IgD-negative memory B cell (primary cell): ENCODE measurements around the gene CISH. TPM values are rescaled to one million over a fixed set of nuclear protein-coding genes. Genes with fewer than 3 reads are reported as not detected.

ENCODE experiments used
- H3K27ac Mint-ChIP-seq, 3 donors: one replicate each; pipeline ENCODE4 v1.8.0; 2020 to 2022; ENCODE audit warnings: mild to moderate bottlenecking in 3 of 3, mixed read lengths in 3 of 3, moderate library complexity in 1 of 3
- H3K27me3 Mint-ChIP-seq: one replicate; pipeline ENCODE4 v1.8.0; 2021; ENCODE audit warnings: mixed read lengths
- H3K36me3 Mint-ChIP-seq: one replicate; pipeline ENCODE4 v1.8.0; 2020; ENCODE audit warnings: mild to moderate bottlenecking, mixed read lengths
- H3K4me1 Mint-ChIP-seq, 3 donors: one replicate each; pipeline ENCODE4 v1.8.0; 2020 to 2022; ENCODE audit warnings: mixed read lengths in 3 of 3, mild to moderate bottlenecking in 1 of 3
- H3K4me3 Mint-ChIP-seq, 4 donors: one replicate each; pipeline ENCODE4 v1.8.0; 2020 to 2022; ENCODE audit warnings: mild to moderate bottlenecking in 4 of 4, mixed read lengths in 4 of 4, moderate library complexity in 3 of 4
- H3K9me3 Mint-ChIP-seq, 3 donors: one replicate each; pipeline ENCODE4 v1.8.0; 2020 to 2021; ENCODE audit warnings: mixed read lengths in 3 of 3, mild to moderate bottlenecking in 1 of 3
- polyA plus RNA-seq: library from polyadenylated mRNA; unstranded; fragments of 300-500 nt; fragmentation: Illumina TruSeq; gene quantifications from one replicate; pipeline ENCODE4 v1.2.3, GENCODE V29; 2021

The CISH gene
- polyA plus RNA-seq, 1 donor from 2014 or later, result 3.1 TPM

DNA sequence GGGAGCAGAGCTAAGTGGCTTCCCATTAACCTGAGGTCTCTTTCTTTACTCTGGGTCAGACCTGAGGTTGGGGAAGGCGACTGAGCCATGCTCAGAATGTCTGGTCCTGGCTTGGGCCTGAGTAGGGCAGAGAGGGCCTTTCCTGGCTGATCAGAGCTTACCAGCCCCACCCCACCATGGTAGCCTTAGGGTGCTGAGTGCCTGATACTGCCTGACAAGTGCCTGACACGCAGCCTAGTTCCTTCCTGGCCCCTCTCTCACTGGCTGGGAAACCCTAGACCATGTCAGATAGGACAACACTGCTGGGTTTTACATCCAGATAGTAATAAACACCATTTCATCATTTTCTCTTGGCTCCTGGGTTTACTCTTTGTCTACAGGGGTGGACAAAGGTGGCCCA lies 37.4 kb upstream of the CISH start:
- H3K4me3 Mint-ChIP-seq, result no peak overlapping the region
- no peaks in the 10 kb centered on the region for H3K27me3 Mint-ChIP-seq
- no peak overlapping the region for H3K27ac Mint-ChIP-seq
- peaks cover 2% of the 10 kb centered on the region for H3K36me3 Mint-ChIP-seq
- H3K9me3 Mint-ChIP-seq, result no peaks in the 10 kb centered on the region
- H3K4me1 Mint-ChIP-seq, result no peaks in the 10 kb centered on the region

DNA sequence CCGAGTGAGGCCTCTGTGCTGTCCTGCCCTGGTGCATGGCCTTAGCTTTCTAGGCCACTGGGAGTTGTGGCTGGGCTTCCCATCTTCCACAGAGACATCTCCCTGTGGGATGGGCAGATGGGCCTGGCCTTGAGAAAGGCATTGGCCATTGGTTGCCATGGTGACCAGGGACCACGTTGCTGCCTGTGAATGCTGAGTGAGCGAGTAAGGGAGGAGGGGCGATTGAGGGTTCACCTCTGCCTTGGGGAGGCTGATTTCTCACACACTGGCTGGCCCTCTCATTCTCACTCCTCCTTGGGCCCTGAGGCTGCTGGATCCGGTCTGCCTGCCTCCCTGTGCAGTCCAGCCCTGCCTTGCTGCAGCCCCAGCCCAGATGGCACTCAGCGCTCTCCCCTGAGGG lies 36.7 kb upstream of the CISH start:
- Mint-ChIP-seq H3K4me1 (no peaks in the 10 kb centered on the region), H3K27ac (no peak overlapping the region), H3K9me3 (no peaks in the 10 kb centered on the region), H3K4me3 (no peak overlapping the region), H3K36me3 (peaks cover 2% of the 10 kb centered on the region), H3K27me3 (no peaks in the 10 kb centered on the region)

DNA sequence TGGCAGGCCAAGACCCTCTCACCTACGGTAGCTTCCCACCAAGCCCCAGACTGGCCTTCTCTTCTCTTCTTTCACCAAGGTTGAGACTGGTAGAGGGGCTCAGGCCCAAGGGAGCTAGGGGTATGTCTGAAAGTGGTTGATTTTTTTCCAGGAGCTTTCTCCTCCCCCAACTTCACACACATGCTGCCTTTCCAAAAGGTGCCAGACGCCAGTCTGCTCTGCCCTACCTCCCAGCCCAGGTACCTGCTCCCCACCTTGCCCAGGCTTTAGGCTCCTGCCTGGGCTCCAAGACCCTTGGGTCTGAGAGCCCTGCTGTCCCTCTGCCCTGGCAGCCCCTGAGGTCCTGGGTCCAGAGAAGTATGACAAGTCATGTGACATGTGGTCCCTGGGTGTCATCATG lies 33.8 kb upstream of the CISH start:
- Mint-ChIP-seq H3K4me1 (no peaks in the 10 kb centered on the region), H3K27me3 (no peaks in the 10 kb centered on the region), H3K9me3 (no peaks in the 10 kb centered on the region), H3K36me3 (peaks cover 4% of the 10 kb centered on the region), H3K4me3 (no peak overlapping the region), H3K27ac (no peak overlapping the region)

DNA sequence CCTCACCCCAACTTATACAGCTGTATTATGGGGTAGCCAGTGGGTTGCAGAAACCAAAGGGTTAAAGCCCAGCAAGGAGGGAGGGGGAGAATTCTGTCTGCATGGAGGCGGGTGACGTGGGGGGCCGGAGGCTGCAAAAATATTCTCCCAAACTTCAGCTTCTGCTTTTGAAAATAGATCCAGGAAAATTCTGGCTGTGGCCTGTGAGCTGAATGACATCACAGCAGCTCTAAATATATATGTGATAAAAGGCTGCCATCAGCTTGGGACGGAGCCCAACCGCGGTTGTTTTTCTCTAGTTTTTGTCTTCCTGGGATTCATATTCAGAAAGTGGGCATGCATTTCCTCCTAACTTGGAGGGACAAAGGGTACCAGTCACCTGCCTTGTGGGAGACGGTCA lies 33.0 kb upstream of the CISH start:
- no peak overlapping the region for H3K4me3 Mint-ChIP-seq
- H3K27ac Mint-ChIP-seq, result no peak overlapping the region
- H3K36me3 Mint-ChIP-seq, result peaks cover 5% of the 10 kb centered on the region
- no peaks in the 10 kb centered on the region for H3K27me3 Mint-ChIP-seq
- no peaks in the 10 kb centered on the region for H3K4me1 Mint-ChIP-seq
- no peaks in the 10 kb centered on the region for H3K9me3 Mint-ChIP-seq

DNA sequence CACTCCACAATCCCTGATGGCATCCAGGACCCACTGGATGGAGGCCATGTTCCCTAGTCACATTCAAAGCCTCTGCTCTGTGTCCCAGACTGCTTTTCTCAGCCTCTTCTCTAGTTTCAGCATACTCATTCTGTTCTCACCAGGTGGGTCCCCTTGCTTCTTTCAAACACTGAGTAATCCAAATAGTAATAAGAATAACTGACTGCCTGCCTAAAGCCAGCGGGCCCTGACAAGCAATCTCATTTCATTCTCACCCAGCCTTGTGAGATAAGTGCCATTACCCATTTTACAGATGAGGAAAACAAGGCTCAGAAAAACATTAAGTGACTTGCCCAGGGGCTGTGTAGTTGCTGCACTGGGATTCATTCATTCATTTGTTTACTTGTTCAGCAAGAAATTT lies 30.8 kb upstream of the CISH start:
- Mint-ChIP-seq H3K4me1 (peaks cover 0 to 2% (median 0%) of the 10 kb centered on the region in 3 donors), H3K27me3 (no peaks in the 10 kb centered on the region), H3K4me3 (no peak overlapping the region), H3K9me3 (no peaks in the 10 kb centered on the region), H3K36me3 (peaks cover 3% of the 10 kb centered on the region), H3K27ac (no peak overlapping the region)

DNA sequence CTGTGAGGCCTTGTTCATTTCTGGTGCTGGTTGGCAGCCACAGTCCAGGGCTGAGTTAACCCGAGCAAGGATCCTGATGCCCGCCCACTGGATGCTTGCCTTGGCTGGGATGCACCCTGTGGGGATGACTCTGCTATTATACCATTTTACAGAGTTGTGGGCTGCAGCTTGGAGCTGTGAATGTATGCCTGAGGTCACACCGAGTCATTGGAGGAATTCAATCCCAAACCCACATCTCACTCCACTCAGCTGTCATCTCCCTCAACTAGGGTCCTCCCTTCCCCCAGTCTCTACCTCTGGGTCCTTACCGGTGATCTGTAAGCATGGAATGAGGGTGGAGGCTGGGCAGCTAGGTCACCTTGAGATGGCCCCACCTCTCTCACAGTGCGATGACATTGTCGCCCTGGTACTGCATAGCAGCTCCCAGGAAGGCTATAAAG lies 27.5 kb upstream of the CISH start:
- no peak overlapping the region for H3K4me3 Mint-ChIP-seq
- H3K4me1 Mint-ChIP-seq, result peaks cover 0 to 7% (median 2%) of the 10 kb centered on the region in 3 donors
- H3K36me3 Mint-ChIP-seq, result peaks cover 5% of the 10 kb centered on the region
- H3K27ac Mint-ChIP-seq, result no peak overlapping the region
- no peaks in the 10 kb centered on the region for H3K9me3 Mint-ChIP-seq
- no peaks in the 10 kb centered on the region for H3K27me3 Mint-ChIP-seq

DNA sequence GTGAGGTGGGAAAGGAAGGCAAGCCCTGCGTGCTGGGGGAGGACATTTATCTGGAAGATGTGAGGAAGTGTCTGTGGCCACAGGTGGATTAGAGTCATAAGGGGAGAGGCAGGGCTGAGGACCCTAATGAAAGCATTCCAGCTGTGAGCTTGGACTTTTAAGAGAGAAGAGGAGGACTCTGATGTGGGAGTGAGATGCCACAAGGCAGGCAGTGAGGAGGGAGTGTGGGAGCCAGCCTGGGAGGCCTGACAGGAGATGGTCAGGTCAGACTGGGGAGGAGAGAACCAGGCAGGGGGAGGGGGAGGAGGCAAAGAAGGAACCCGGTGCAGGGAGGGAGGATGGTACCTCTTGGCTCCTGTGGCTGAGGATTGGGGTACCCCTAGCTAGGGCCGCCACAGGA lies 26.4 kb upstream of the CISH start:
- Mint-ChIP-seq H3K4me3 (no peak overlapping the region), H3K27me3 (no peaks in the 10 kb centered on the region), H3K27ac (no peak overlapping the region), H3K36me3 (peaks cover 5% of the 10 kb centered on the region), H3K4me1 (peaks cover 2 to 10% (median 7%) of the 10 kb centered on the region in 3 donors), H3K9me3 (no peaks in the 10 kb centered on the region)

DNA sequence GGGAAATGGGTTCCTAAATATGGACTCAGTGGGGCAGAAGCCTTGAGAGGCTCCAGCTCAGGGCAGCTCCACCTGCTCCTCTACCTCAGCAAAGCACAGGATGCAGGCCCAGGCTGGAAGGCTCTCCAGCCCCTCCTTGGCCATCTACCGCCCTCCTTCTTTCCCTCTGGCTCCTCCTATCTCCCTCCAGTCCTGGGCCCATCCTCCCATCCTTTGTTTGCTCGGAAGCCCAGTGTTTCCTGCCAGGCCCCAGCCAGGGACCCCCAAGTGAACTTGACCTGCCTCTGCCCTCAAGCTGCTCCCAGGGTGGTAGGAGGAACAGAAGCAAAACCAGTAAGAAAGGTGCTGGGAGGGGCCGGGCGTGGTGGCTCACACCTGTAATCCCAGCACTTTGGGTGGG lies 25.4 kb upstream of the CISH start:
- Mint-ChIP-seq H3K4me3 (no peak overlapping the region), H3K4me1 (peaks cover 4 to 18% (median 17%) of the 10 kb centered on the region in 3 donors), H3K27ac (no peak overlapping the region), H3K27me3 (no peaks in the 10 kb centered on the region), H3K9me3 (no peaks in the 10 kb centered on the region), H3K36me3 (peaks cover 5% of the 10 kb centered on the region)

DNA sequence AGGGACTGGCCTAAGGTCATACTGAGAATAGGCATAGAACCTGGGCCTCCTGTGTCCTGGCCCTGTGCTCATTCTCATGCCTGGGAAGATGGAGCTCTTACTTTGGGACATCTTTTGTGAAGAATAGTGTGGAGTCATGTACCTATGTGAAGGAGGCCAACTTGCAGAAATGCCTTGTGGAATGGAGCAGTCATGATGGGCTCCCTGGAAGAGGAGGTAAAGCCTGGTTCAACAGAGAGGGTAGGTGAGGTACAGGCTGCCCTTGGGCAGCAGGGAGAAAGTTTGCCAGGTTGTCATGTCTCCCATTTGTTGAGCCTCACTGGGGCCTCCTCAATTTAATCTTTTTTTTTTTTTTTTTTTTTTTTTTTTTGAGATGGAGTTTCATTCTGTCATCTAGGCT lies 23.5 kb upstream of the CISH start:
- H3K4me1 Mint-ChIP-seq, result peaks cover 4 to 33% (median 28%) of the 10 kb centered on the region in 3 donors
- no peaks in the 10 kb centered on the region for H3K9me3 Mint-ChIP-seq
- H3K36me3 Mint-ChIP-seq, result peaks cover 6% of the 10 kb centered on the region
- H3K27ac Mint-ChIP-seq, result no peak overlapping the region
- no peak overlapping the region for H3K4me3 Mint-ChIP-seq
- H3K27me3 Mint-ChIP-seq, result no peaks in the 10 kb centered on the region

DNA sequence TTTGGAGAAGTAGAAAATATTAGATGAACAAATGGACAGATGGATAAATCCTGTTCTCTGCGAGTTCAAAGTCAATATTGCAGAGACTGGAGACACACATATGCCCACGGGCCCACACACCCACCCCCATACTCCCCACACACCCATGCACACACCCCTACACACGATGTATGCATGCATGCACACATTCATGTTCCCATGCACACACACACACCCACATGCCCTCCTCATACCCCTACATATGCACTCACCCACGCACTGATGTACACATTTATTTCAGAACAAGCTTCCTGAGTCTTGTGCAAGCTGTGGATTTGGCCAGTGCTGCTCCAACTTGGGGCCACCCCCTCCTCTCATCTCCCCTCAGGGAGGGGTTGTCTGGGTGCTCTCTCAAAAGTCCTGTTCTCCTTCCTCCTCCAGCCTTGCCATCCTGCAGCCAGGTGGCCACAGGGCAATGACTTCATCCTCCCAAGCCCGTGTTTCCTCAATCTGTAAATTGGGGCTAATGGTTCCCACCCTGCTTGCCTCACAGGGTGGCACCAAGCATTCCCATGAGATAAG lies 21.7 kb upstream of the CISH start:
- no peaks in the 10 kb centered on the region for H3K9me3 Mint-ChIP-seq
- peak overlapping the region in 1 of 3 donors; percentile 90 for H3K27ac Mint-ChIP-seq
- no peaks in the 10 kb centered on the region for H3K27me3 Mint-ChIP-seq
- H3K4me3 Mint-ChIP-seq, result no peak overlapping the region
- peaks cover 4% of the 10 kb centered on the region for H3K36me3 Mint-ChIP-seq
- H3K4me1 Mint-ChIP-seq, result peaks cover 4 to 33% (median 28%) of the 10 kb centered on the region in 3 donors

DNA sequence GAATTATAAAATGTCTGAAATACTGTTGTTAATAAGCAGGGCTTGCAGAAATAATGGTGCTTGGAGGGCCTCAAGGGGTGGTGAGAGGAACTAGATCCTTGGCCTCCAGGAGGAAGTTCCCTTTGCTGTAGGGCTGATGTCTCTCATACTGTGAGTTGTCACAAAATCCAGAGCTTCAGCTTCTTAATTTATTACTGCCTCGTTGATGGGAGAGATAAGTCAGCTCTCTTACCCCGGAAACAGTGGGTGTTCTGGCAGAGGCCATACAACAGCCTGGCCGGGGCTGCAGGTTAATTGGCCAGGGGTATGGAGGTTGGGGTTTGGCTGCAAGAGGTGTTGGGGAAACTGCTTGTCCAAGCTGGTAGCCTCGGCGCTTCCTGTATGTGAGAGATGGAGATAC lies 20.9 kb upstream of the CISH start:
- no peaks in the 10 kb centered on the region for H3K9me3 Mint-ChIP-seq
- no peak overlapping the region for H3K4me3 Mint-ChIP-seq
- H3K4me1 Mint-ChIP-seq, result peaks cover 4 to 40% (median 26%) of the 10 kb centered on the region in 3 donors
- no peaks in the 10 kb centered on the region for H3K27me3 Mint-ChIP-seq
- H3K36me3 Mint-ChIP-seq, result peaks cover 4% of the 10 kb centered on the region
- peak overlapping the region in 2 of 3 donors; percentile 64 to 90 for H3K27ac Mint-ChIP-seq

DNA sequence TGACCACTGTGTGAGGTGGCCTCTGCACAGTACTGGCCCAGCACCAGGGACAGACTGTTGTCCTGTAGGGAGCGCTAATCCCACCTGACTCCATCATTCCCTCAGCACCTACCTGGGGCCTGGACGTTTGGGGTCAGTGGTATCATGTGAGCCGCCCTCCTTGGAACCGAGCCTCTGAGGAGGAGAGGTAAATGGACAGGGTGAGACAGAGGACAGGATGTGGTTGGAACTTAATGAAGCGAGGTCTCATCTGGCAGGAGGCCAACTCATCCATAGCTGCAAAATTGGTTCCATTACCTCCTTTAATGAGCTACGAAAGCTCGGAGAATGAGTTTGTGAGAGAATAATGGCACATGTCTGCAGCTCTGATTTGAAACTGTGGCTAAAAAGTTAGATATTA lies 19.3 kb upstream of the CISH start:
- H3K9me3 Mint-ChIP-seq, result no peaks in the 10 kb centered on the region
- no peaks in the 10 kb centered on the region for H3K27me3 Mint-ChIP-seq
- peaks cover 7% of the 10 kb centered on the region for H3K36me3 Mint-ChIP-seq
- H3K4me3 Mint-ChIP-seq, result peak overlapping the region in 1 of 4 donors; percentile 58
- H3K27ac Mint-ChIP-seq, result no peak overlapping the region
- H3K4me1 Mint-ChIP-seq, result peaks cover 2 to 40% (median 21%) of the 10 kb centered on the region in 3 donors

DNA sequence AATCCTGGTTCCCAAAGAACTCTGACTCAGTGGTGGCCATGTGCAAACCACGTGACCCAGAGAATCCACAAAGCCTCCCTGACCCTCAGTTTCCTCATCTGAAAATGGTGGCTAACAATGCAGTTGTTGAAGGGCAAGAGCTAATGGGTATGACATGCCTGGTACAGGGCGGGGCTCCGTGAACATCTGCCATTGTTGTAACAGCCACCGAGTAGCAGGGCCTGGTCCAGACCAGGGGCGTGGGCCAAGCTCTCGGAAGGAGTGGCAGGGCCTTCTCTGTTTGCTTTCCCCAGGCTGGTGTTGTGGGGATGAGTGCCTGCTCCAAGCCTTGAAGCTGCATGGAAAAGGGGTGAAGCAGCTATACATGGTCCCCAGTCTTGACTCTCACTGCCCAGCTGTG lies 18.8 kb upstream of the CISH start:
- Mint-ChIP-seq H3K4me3 (peak overlapping the region in 1 of 4 donors; percentile 27), H3K36me3 (peaks cover 7% of the 10 kb centered on the region), H3K27ac (peak overlapping the region in 1 of 3 donors; percentile 59), H3K9me3 (no peaks in the 10 kb centered on the region), H3K27me3 (no peaks in the 10 kb centered on the region), H3K4me1 (peaks cover 2 to 40% (median 21%) of the 10 kb centered on the region in 3 donors)

DNA sequence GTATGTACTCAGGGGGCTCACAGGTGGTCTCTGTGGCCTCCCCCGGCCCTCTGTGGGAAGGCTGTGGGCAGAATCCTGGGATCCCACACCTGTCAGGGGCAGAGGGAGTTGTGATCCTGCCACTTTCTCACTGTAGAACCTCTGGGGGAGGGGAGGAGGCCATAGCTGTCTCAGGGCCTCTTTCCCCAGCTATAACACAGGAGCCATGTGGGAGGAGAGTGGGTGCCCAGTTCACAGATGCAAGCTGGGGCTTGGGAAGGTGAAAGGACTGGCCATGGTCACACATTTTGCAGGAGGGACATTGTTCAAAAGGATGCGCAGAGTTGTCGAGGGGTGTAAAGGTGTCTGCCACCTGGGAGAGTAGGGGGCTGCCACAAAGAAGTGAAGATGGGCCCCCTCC lies 17.0 kb upstream of the CISH start:
- no peaks in the 10 kb centered on the region for H3K27me3 Mint-ChIP-seq
- H3K4me1 Mint-ChIP-seq, result peaks cover 17 to 43% (median 31%) of the 10 kb centered on the region in 3 donors
- no peaks in the 10 kb centered on the region for H3K9me3 Mint-ChIP-seq
- H3K4me3 Mint-ChIP-seq, result no peak overlapping the region
- peaks cover 7% of the 10 kb centered on the region for H3K36me3 Mint-ChIP-seq
- no peak overlapping the region for H3K27ac Mint-ChIP-seq

DNA sequence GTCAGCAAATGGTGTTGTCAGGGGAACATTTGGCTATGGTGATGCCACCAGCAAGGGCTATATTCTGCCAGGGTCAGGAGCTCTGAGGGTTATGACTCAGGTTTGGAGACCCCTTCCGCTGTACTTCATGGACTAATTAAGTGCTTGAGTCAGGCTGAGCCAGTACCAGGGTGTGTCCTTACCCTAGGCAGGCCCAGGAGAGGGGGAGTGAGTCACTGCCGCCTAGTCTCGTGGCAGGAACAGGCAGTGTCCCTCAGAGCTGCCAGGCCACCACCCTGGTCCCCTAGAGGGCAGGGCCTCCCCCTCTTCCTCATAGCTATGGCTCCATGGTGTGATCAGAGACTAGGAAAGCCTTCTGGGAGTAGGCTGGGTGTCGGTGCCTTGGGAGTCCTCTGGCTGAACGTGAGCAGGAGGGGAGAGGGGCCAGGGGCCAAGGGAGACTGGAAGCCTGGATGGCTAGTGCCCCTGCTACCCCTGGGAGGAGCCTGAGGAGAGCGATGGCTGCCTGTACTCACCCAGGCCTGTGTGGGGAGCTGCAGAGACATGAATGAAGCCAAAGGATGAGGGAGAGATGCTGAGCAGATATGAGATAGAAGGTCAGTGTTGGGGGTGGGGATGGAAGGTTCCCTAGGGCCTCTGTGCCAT lies 16.0 kb upstream of the CISH start:
- H3K27me3 Mint-ChIP-seq, result no peaks in the 10 kb centered on the region
- H3K27ac Mint-ChIP-seq, result peak overlapping the region in 1 of 3 donors; percentile 35
- H3K36me3 Mint-ChIP-seq, result peaks cover 7% of the 10 kb centered on the region
- peaks cover 23 to 39% (median 27%) of the 10 kb centered on the region in 3 donors for H3K4me1 Mint-ChIP-seq
- peak overlapping the region in 1 of 4 donors; percentile 13 for H3K4me3 Mint-ChIP-seq
- no peaks in the 10 kb centered on the region for H3K9me3 Mint-ChIP-seq

DNA sequence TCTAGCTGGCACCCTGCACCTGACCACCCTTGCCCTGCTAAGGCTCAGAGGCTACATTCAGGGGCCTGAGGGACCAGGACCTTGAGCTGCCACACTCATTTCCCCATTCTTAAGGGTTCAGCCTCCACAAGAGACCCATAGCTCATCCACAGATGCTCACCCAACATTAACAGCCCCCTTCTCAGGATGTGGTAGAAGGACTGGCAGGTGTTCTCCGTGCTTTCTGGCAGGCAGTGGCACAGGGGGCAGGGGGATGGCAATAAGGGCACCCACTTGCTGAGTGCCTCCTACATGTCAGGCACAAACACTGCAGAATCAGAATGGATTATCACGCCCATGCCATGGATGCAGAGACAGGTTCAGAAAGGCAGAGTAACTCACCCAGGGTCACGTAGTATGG lies 14.8 kb upstream of the CISH start:
- Mint-ChIP-seq H3K36me3 (peaks cover 7% of the 10 kb centered on the region), H3K4me3 (no peak overlapping the region), H3K27me3 (no peaks in the 10 kb centered on the region), H3K9me3 (no peaks in the 10 kb centered on the region), H3K27ac (no peak overlapping the region), H3K4me1 (peaks cover 18 to 32% (median 23%) of the 10 kb centered on the region in 3 donors)
